DOHH2 (cell line): ENCODE results near the gene FUS.

ENCODE experiments used
- H3F3A ChIP-seq: fragments of 200-600 bp; sonication (generic), shearing (Covaris generic); 2 replicates; pipeline ENCODE4 v1.6.0; 2016; ENCODE audit warnings: antibody characterized with exemption, mild to moderate bottlenecking; ENCODE audit not compliant: control insufficient read depth, insufficient read depth
- H3K27ac ChIP-seq: fragments of 200-600 bp; sonication (generic); 2 replicates; pipeline ENCODE4 v1.5.1; 2014; ENCODE audit warnings: low read depth, mild to moderate bottlenecking, low read length, moderate library complexity
- H3K27me3 ChIP-seq: fragments of 200-600 bp; sonication (generic); 2 replicates; pipeline ENCODE4 v1.6.1; 2014; ENCODE audit warnings: mild to moderate bottlenecking, low read length, mixed read lengths; ENCODE audit not compliant: control insufficient read depth
- H3K36me3 ChIP-seq: fragments of 200-600 bp; sonication (generic); 2 replicates; pipeline ENCODE4 v1.6.1; 2014; ENCODE audit warnings: mild to moderate bottlenecking, low read length, moderate library complexity, mixed read lengths; ENCODE audit not compliant: control insufficient read depth
- H3K4me1 ChIP-seq: fragments of 200-600 bp; sonication (generic); 2 replicates; pipeline ENCODE4 v1.6.1; 2014; ENCODE audit warnings: mild to moderate bottlenecking, low read length, mixed read lengths; ENCODE audit not compliant: control insufficient read depth
- H3K4me2 ChIP-seq: fragments of 200-600 bp; sonication (generic); 2 replicates; pipeline ENCODE4 v1.6.0; 2014; ENCODE audit warnings: mild to moderate bottlenecking, low read length, moderate library complexity
- H3K4me3 ChIP-seq: fragments of 200-600 bp; sonication (generic); 2 replicates; pipeline ENCODE4 v1.5.1; 2014; ENCODE audit warnings: mild to moderate bottlenecking, low read length, mixed read lengths
- H3K79me2 ChIP-seq: fragments of 200-600 bp; sonication (generic); 2 replicates; pipeline ENCODE4 v1.6.1; 2014; ENCODE audit warnings: mild to moderate bottlenecking, low read length, mixed read lengths; ENCODE audit not compliant: control insufficient read depth
- H3K9me2 ChIP-seq: fragments of 200-600 bp; sonication (generic); replicated peaks from 2 replicates; pipeline ENCODE4 v1.6.1; 2014; ENCODE audit warnings: mild to moderate bottlenecking, low read length, mixed read lengths; ENCODE audit not compliant: control insufficient read depth
- H3K9me3 ChIP-seq: fragments of 200-600 bp; sonication (generic); 2 replicates; pipeline ENCODE4 v1.6.1; 2014; ENCODE audit warnings: antibody characterized with exemption, low read length, mixed read lengths; ENCODE audit not compliant: control insufficient read depth, insufficient read depth
- H4K20me1 ChIP-seq: fragments of 200-600 bp; sonication (generic); 2 replicates; pipeline ENCODE4 v1.6.0; 2014; ENCODE audit warnings: low read depth, mild to moderate bottlenecking, antibody characterized with exemption, low read length, moderate library complexity; ENCODE audit not compliant: control insufficient read depth, insufficient read depth
- CTCF ChIP-seq: fragments of 200-600 bp; sonication (generic); IDR thresholded peaks from one replicate; pipeline ENCODE4 v1.5.1; 2014; ENCODE audit warnings: antibody characterized with exemption, mild to moderate bottlenecking, low read depth, low read length; ENCODE audit not compliant: poor library complexity, severe bottlenecking
- EZH2phosphoT487 ChIP-seq: fragments of 200-600 bp; sonication (generic); IDR thresholded peaks from 2 replicates; pipeline ENCODE4 v1.6.1; 2017; ENCODE audit warnings: borderline replicate concordance, mild to moderate bottlenecking, antibody characterized with exemption, low read length, moderate library complexity, mixed read lengths

The FUS gene

GRCh38 chr16:31225193-31225592 lies 45.3 kb downstream of the FUS start:
- Histone ChIP-seq H3K9me3 (no peaks in the 10 kb centered on the region), H3K36me3 (no peaks in the 10 kb centered on the region), H3K9me2 (no peaks in the 10 kb centered on the region), H3F3A (no peaks in the 10 kb centered on the region), H3K79me2 (no peaks in the 10 kb centered on the region), H3K27ac (no peak overlapping the region), H3K4me2 (no peak overlapping the region), H3K27me3 (0 out of 2 replicates have a peak, but pooled peaks cover 3% of the 10 kb centered on the region), H4K20me1 (no peaks in the 10 kb centered on the region), H3K4me1 (no peaks in the 10 kb centered on the region), H3K4me3 (no peak overlapping the region)
- TF ChIP-seq EZH2phosphoT487 (no peak), CTCF (no peak)

- H3K4me3 ChIP-seq: no peak overlapping the region
- no peak for TF ChIP-seq EZH2phosphoT487
- TF ChIP-seq CTCF: no peak
- no peaks in the 10 kb centered on the region for H3K4me1 ChIP-seq
- H3K79me2 ChIP-seq: no peaks in the 10 kb centered on the region
- no peak overlapping the region for H3K4me2 ChIP-seq
- no peaks in the 10 kb centered on the region for H3K9me2 ChIP-seq
- H3K36me3 ChIP-seq: no peaks in the 10 kb centered on the region
- H3K27ac ChIP-seq: no peak overlapping the region
- no peaks in the 10 kb centered on the region for H3K27me3 ChIP-seq
- H3K9me3 ChIP-seq: no peaks in the 10 kb centered on the region
- no peaks in the 10 kb centered on the region for H4K20me1 ChIP-seq
- no peaks in the 10 kb centered on the region for H3F3A ChIP-seq
Observed at GRCh38 chr16:31228206-31228605, 48.3 kb downstream of the FUS start.

- H3K4me3 ChIP-seq: no peak overlapping the region
- no peak overlapping the region for H3K4me2 ChIP-seq
- no peaks in the 10 kb centered on the region for H3K9me3 ChIP-seq
- H3F3A ChIP-seq: no peaks in the 10 kb centered on the region
- no peak overlapping the region for H3K27ac ChIP-seq
- H3K4me1 ChIP-seq: no peaks in the 10 kb centered on the region
- H3K79me2 ChIP-seq: no peaks in the 10 kb centered on the region
- no peaks in the 10 kb centered on the region for H3K27me3 ChIP-seq
- H3K36me3 ChIP-seq: no peaks in the 10 kb centered on the region
- H3K9me2 ChIP-seq: no peaks in the 10 kb centered on the region
- TF ChIP-seq EZH2phosphoT487 (no peak), CTCF (no peak)
- H4K20me1 ChIP-seq: no peaks in the 10 kb centered on the region
Observed at GRCh38 chr16:31229501-31229900, 49.6 kb downstream of the FUS start.

GRCh38 chr16:31238041-31238440 lies 58.1 kb downstream of the FUS start:
- Histone ChIP-seq H3K4me2 (no peak overlapping the region), H3F3A (no peaks in the 10 kb centered on the region), H3K79me2 (no peaks in the 10 kb centered on the region), H3K27ac (no peak overlapping the region), H3K4me1 (no peaks in the 10 kb centered on the region), H3K36me3 (no peaks in the 10 kb centered on the region), H4K20me1 (no peaks in the 10 kb centered on the region), H3K27me3 (peaks cover 8% of the 10 kb centered on the region), H3K9me2 (no peaks in the 10 kb centered on the region), H3K9me3 (no peaks in the 10 kb centered on the region), H3K4me3 (no peak overlapping the region)
- TF ChIP-seq CTCF: no peak
- TF ChIP-seq EZH2phosphoT487: no peak
